AG09309 (cell line): ENCODE results near the gene WDR7.

ENCODE experiments used
- DNase-seq: peaks from one replicate; pipeline ENCODE4 v3.0.0-alpha.2; 2010; ENCODE audit warnings: low read depth
- H3K4me3 ChIP-seq: 2 replicates; pipeline ENCODE4 v1.5.1; 2011; ENCODE audit warnings: mild to moderate bottlenecking, low read depth, low read length, moderate library complexity; ENCODE audit not compliant: control insufficient read depth
- TF ChIP-seq, protein P1 (sequence below): IDR thresholded peaks from 2 replicates; pipeline ENCODE4 v1.5.1; 2011; ENCODE audit warnings: mild to moderate bottlenecking, low read depth, low read length, inconsistent platforms; ENCODE audit not compliant: insufficient read depth, control insufficient read depth; ENCODE audit errors: missing control alignments

Gene WDR7

DNA sequence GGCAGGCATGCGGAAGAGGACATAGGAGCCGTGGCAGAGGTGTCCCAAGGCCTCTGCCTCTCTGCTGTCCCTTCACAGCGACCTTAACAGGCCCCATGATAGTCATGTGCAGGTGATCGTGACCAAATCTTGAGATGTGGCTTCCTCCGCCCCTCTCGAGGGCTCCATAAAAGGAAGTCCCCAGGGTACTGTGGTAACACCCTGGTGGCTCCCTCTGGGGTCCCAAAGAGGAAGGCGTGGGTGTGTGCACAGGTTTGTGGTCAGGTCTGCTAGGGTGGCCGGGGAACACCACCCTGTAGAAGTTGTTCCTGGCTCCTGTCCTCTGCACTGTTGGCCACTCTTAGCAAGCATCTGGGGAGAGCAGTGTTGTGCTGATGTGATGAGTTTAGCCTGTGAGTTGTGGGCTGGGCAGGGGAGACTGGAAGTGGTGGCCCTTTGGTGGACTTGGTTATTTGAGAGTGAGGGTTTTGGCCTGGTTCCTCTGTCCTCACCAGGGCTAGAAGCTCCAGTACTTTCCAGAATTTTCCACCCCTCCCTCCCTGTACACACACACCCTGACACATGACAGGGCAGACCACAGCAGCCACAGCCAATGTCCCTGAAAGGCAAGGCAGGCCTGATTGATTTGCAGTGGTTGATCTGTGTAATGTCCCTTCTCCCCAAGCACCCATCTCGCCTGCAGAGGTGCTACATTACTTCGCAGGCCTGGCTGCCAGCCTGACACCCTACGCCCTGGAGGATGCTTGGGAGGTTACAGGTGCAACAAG, 426.8 kb downstream of the WDR7 start:
- TF ChIP-seq, protein P1, sequence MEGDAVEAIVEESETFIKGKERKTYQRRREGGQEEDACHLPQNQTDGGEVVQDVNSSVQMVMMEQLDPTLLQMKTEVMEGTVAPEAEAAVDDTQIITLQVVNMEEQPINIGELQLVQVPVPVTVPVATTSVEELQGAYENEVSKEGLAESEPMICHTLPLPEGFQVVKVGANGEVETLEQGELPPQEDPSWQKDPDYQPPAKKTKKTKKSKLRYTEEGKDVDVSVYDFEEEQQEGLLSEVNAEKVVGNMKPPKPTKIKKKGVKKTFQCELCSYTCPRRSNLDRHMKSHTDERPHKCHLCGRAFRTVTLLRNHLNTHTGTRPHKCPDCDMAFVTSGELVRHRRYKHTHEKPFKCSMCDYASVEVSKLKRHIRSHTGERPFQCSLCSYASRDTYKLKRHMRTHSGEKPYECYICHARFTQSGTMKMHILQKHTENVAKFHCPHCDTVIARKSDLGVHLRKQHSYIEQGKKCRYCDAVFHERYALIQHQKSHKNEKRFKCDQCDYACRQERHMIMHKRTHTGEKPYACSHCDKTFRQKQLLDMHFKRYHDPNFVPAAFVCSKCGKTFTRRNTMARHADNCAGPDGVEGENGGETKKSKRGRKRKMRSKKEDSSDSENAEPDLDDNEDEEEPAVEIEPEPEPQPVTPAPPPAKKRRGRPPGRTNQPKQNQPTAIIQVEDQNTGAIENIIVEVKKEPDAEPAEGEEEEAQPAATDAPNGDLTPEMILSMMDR, result no peak
- no peak for DNase-seq
- no peak overlapping the region for H3K4me3 ChIP-seq

DNA sequence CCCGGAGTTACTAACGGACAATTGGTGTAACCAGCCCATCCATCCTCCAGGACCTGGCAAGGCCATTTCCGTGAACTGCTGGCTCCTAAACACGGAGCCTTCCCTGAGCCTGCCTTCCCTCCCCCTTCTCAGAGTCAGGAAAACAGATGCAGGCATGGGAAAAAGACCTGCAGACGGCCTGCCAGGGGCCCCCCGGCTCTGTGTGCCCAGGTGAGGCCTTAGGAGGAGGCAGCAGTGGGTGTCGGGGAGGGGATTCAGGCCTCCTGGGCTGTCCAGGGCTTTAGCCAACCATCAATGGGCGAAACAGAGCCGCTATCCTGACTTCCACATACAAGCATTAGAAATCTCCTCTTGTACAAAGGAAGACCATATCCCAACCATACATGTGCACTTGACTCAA, 427.5 kb downstream of the WDR7 start:
- DNase-seq, result no peak
- no peak overlapping the region for H3K4me3 ChIP-seq
- TF ChIP-seq, protein P1, result no peak

DNA sequence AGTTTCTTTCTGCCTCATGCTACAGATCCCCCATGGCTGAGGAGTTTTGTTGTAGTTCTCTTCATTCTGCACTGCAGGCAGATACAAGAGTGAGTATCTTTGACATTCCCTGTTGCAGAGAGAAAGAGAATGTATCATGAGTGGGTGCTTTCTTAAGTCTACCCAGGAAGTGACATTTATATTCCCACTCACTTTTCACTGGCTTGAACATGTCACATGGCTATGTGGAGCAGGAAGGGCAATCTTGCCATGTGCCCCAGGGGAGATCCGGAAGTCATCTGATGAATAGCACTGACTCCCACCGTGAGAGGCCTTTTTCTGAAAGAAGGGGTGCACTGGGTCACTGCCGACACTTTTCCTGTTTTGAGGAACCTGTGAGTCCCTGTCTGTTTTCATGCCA, 429.3 kb downstream of the WDR7 start:
- no peak for DNase-seq
- H3K4me3 ChIP-seq, result no peak overlapping the region
- TF ChIP-seq, protein P1, result no peak

DNA sequence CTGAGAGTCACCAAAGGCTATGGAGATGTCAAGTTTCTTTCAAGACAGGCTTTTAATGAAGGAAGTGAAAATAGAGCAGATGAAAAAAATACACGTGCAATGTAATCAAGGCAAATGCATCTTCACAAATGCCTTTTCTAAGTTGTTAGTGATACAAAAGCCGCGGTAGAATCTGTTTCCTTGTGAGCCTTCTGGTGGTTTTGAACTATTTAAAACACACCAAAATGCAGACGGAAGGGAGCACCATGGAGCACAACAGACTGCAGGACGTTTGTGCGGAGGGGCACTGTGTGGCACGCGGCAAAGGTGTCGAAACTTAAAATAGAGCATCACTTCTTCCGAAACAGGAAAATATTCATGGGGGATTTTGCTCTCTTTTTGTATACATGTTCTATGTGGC, 430.7 kb downstream of the WDR7 start:
- DNase-seq, result no peak
- TF ChIP-seq, protein P1, result no peak

DNA sequence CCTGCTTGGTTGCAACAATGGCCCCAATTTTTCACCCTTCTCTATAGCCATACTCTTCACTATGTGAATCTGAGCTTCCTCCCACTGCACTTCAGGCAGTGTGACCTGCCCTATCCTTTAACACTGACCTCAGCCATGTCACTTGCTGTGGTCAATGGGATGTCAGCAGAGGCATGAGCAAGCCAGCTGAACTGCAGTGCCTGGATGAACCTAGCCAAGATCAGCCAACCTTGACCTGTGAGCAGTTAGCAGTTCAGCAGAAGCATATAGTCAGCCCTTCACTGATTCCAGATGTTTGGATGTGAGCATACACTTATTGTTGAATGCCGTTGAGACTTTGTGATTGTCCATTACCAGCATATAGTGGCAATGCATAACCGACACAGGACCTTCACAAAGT, 432.3 kb downstream of the WDR7 start:
- H3K4me3 ChIP-seq, result no peak overlapping the region
- TF ChIP-seq, protein P1, result no peak
- no peak for DNase-seq

More for the DNA sequence above, 430.7 kb downstream of the WDR7 start:
- H3K4me3 ChIP-seq, result no peak overlapping the region

DNA sequence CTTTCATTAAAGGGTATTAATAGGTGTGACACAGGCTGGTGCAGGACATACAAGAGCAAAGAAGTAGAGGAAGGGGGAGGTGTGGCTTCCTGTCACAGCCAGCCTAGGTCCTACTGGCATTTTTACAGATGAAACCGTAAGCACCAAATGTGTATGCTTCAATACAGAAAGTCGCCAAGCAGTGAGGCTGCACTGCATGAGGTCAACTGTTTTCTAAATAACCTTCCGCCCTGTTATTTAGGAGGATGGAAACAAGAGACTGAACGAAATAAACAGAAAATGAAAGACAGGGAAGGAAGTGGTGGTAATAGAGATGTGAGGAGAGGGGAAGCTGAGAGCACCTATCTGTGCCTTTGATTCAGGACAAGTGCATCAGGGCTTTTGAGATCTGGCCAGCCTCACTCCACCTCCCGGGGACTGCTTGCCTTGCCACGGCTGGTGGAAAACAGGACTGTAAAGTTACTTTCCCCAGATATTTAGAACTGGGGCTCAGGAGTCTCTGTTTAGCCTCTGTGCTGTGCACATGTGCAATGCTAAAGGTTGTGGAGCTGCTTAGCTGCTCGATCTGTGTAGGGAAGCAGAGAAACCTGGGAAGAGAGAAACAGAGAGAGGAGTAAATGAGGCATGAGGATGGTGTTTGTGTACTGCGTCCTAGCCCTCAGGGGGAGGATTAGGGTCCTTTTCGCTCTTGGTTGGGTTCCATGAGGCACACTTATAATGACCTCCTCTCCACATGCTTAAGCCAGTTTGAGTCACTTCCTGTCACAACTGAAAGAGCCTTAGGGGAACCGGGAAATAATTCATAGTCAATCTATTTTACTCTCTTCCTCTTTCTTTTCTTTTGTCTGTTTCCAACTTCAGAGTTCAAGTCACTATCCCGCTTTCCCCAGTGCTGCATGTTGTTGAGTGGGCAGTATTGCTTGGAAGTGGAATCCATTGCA, 433.4 kb downstream of the WDR7 start:
- H3K4me3 ChIP-seq, result no peak overlapping the region
- TF ChIP-seq, protein P1, result no peak
- DNase-seq, result no peak
